ENCODE results near the gene NELL1.
A peak's percentile ranks its signal among the peaks of the same experiment; 100 is the strongest.
"Not testable (repeated sequence)": the region's sequence is repeated elsewhere in the genome, so short reads cannot be mapped to it uniquely, and the experiment has no call there.

Gene NELL1

GRCh38 chr11:20844630-20845029, 175.2 kb downstream of the NELL1 start:
- no peak for DNase-seq (ENCODE audit: low read depth, low spot score)

GRCh38 chr11:20854215-20854955, 185.0 kb downstream of the NELL1 start:
- DNase-seq (ENCODE audit: low read depth, low spot score) = peak; percentile 20
- H3K4me3 ChIP-seq (ENCODE audit: low read length) = no peak overlapping the region

More at GRCh38 chr11:20844630-20845029, 175.2 kb downstream of the NELL1 start:
- H3K4me3 ChIP-seq (ENCODE audit: low read length) = no peak overlapping the region

DNA sequence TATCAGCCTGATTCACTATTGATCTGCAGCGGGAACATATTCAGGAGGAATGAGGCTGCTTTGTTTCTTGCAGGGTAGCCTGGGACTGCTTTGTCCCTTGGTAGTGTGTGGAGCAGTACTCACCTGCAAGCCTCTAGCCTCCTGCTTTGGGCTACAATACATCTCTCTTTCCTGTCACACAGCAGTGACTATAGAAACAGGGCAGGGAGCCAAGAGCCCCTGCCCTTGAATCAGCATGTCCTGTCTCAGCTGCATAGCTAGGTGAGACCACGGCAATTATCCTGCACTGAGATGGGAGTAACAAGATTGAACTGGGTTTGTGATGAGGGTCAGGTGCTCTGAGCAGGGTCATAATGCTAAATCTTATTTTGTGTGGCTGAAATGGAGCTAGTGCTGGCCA, 191.9 kb downstream of the NELL1 start:
- no peak overlapping the region for H3K4me3 ChIP-seq (ENCODE audit: low read length)
- DNase-seq (ENCODE audit: low read depth, low spot score) = no peak

GRCh38 chr11:20862263-20862662, 192.9 kb downstream of the NELL1 start:
- not testable (repeated sequence) for H3K4me3 ChIP-seq (ENCODE audit: low read length); DNase-seq (ENCODE audit: low read depth, low spot score)

GRCh38 chr11:20864628-20865027, 195.2 kb downstream of the NELL1 start:
- no peak overlapping the region for H3K4me3 ChIP-seq (ENCODE audit: low read length)

DNA sequence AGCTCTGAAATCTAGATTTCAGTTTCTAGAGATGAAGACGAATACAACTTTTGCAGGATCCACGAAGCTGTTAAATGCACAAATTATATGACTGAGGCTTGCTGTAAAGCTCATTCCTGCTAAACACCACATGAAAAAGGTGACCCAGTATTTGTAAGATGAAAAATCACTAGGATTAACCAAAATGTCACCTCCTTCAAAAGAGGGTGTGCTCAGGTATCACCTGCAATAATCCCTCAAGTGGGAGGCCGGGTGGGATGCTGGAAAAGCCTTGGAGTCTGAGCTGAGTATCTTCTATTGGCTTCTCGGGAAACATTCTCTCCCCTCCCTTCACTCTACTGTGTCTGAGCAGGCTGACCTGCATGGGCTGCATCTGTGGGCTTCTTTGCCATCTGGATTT, 195.8 kb downstream of the NELL1 start:
- DNase-seq (ENCODE audit: low read depth, low spot score) = no peak
- no peak overlapping the region for H3K4me3 ChIP-seq (ENCODE audit: low read length)

More at GRCh38 chr11:20864628-20865027, 195.2 kb downstream of the NELL1 start:
- no peak for DNase-seq (ENCODE audit: low read depth, low spot score)

- H3K4me3 ChIP-seq (ENCODE audit: low read length) = no peak overlapping the region
- no peak for DNase-seq (ENCODE audit: low read depth, low spot score)
Observed at GRCh38 chr11:20869123-20869522, 199.7 kb downstream of the NELL1 start.

DNA sequence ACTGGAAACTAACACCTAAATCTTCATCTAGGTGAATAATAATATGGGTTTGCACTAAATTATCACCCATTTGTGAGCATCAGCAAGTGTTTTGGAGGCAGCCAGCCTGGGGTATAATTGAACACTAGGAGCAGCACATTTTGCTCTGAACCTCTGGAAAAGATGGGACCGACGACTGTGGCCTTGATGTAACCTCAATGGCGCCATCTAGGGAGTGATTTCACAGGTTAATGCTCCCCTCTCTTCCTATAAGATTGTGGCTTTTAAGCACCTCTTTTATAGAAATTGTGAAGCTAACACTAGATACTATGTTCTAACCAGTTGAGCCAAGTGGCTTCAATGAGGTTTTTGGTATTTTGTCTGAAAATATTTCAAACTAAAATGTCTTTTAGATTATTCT, 203.7 kb downstream of the NELL1 start:
- H3K4me3 ChIP-seq (ENCODE audit: low read length) = no peak overlapping the region
- peak; percentile 54 for DNase-seq (ENCODE audit: low read depth, low spot score)

DNA sequence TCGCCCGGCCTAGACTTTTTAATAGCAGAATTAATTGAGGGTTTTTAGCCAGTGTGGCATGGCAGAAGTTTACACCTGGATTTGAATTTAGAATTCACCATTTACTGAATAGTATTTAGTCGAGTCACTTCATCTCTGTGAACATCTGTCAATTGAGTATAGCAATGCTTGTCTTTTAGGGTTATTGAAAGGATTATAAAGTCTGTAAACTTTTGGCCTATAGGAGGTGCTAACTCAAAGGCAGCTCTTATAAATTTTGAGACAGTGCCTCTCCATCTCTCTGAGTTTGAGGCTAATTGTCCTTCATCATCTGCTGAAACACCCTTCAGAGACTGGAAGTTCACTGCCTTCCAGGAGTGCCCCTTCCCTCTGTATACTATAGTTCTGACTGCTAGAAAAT, 205.0 kb downstream of the NELL1 start:
- DNase-seq (ENCODE audit: low read depth, low spot score) = no peak
- no peak overlapping the region for H3K4me3 ChIP-seq (ENCODE audit: low read length)

DNA sequence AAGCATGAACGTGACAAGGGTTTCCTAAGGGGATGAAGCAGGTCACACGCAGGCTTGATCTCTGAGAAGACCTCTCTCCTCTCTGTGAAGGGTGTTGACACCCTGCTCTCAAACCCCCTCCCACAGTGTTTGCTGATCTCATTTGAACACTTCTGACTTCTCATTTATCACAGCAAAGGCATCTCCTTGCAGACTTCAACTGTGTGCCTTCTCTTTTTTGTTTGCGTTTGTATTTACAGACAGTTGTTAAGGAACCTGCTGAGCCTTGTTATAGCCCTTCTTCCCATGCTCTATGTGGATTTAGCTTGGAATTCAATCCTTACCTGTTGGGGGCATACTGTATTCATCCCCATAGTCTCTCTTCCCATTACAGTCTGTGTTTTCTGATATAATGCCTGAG, 206.5 kb downstream of the NELL1 start:
- DNase-seq (ENCODE audit: low read depth, low spot score) = no peak
- no peak overlapping the region for H3K4me3 ChIP-seq (ENCODE audit: low read length)

DNA sequence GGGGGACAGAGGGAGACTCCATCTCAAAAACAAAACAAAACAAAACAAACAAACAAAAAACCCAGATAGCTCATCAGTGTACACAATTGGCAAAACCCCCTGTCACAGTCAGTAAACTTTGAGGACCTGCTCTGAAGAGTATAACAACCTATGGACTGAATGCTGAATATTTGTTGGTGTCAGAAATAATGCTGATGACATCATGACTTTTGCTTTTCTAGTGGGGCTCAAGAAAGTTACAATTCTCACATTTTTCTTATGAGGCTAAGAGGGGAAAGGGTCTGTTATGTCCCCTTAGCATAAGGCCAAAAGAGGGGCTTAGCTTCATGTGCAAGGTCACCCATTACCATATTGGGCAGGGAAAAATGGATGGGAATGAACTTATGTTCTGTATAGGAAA, 207.4 kb downstream of the NELL1 start:
- H3K4me3 ChIP-seq (ENCODE audit: low read length) = no peak overlapping the region
- DNase-seq (ENCODE audit: low read depth, low spot score) = no peak

DNA sequence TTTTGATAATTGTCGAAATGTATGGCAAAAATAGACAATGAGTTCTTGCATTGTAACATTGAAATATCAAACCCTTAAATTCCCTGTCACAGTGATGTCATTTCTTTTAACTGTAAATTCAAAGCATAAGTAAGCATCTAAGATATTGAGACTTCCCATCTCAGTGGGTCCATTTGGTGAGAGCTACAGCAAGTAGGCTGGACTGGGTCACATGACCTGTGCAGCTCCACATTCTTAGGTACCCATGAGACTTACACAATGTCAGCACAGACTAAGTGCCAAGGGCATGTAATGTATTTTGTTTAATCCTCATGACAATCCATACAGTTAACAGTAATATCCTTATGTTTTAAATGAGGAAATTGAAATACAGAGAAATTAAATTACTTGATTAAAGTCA, 210.7 kb downstream of the NELL1 start:
- no peak for DNase-seq (ENCODE audit: low read depth, low spot score)
- H3K4me3 ChIP-seq (ENCODE audit: low read length) = no peak overlapping the region

DNA sequence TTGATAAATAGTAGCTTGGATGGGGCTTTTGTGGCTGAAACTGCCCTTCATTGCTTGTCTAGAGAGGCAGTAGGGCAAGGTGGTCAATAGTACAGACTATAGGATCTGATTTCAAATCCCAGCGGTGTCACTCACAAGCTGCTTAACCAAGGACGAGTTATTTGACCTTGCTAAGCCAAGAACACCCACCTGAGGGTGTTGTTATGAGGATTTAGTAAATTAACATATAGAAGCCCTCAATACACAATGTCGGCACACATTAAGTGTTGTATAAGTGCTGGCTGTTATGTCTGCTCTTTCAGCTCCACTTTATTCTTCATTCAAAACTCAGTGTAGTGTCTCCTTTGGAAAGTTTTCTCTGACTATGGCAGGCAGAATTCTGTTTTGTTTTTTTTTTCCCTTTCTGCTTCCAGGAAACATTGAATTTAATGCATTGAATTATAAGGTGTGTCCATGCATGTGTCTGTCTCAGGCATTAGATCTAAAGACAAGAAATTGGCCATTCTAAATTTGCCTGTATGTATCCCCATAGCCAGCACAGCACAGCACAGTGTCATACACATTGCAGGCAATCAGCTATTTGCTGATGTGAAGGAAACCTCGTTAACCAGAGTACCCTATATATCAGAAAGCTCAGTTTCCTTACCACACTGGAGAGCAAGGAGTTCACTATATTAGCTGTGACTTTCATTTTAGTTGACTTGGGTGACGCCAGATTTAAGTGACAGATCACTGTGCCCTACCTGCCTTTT, 212.1 kb downstream of the NELL1 start:
- no peak for DNase-seq (ENCODE audit: low read depth, low spot score)
- no peak overlapping the region for H3K4me3 ChIP-seq (ENCODE audit: low read length)

GRCh38 chr11:20887137-20887536, 217.8 kb downstream of the NELL1 start:
- no peak for DNase-seq (ENCODE audit: low read depth, low spot score)
- H3K4me3 ChIP-seq (ENCODE audit: low read length) = no peak overlapping the region

DNA sequence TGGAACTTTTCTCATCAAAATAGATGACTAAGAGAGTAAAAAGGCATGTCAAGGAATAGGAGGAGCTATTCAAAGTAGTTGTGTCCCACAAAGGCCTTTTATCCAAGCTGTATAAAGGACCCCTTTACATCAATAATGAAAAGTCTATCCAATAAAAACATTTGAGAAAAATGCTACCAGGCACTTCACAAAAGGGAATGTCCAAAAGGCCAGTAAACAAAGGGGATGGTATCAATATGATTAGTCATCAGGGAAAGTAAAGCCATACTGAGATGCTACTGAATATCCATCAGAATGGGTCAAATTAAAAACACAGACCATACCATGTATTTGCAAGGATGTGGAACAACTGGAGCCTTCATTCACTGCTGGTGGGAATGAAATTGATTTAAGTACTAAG, 224.9 kb downstream of the NELL1 start:
- DNase-seq (ENCODE audit: low read depth, low spot score) = no peak
- H3K4me3 ChIP-seq (ENCODE audit: low read length) = no peak overlapping the region

- H3K4me3 ChIP-seq (ENCODE audit: low read length) = no peak overlapping the region
- no peak for DNase-seq (ENCODE audit: low read depth, low spot score)
Observed at GRCh38 chr11:20909995-20910726, 240.8 kb downstream of the NELL1 start.

GRCh38 chr11:20910733-20911132, 241.3 kb downstream of the NELL1 start:
- no peak for DNase-seq (ENCODE audit: low read depth, low spot score)
- no peak overlapping the region for H3K4me3 ChIP-seq (ENCODE audit: low read length)

DNA sequence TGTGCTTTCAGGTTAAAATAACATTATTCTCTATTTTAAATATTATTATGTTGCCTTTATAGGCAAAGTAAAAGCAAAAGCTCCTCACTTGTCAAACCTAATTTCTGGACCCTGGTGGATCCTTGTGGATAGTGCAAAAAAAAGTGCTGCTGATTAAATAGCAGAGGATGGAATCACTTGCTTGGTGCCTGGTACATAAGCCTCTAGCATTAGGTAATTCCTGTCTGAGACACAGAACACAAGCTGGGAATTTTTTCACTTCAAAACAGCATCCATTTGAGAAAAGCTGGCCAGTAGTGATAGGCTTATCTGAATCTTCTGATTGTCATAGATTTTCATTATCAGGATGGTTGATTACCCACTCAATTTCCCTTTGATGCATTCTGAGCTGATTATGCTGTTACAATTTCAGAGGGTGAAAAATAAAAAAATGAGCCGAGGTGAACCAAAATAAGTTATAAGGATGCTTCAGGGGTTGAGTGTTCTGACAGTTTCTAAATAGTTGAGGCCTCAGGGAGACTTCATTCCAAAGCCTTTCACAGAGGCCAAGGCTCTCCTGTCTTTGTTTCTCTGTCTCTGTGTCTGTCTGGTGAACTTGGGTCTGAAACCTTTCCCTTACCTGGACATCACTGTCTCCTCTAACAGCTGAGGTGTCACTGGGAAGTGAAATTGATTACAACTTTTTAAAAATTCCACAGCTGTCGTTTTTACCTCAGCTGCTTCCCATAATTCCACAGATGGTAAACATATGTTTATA, 242.9 kb downstream of the NELL1 start:
- DNase-seq (ENCODE audit: low read depth, low spot score) = no peak
- no peak overlapping the region for H3K4me3 ChIP-seq (ENCODE audit: low read length)

- no peak overlapping the region for H3K4me3 ChIP-seq (ENCODE audit: low read length)
- DNase-seq (ENCODE audit: low read depth, low spot score) = no peak
Observed at GRCh38 chr11:20912922-20913512, 243.6 kb downstream of the NELL1 start.

Data from Jurkat, Clone E6-1 (cell line).